K562 (cell line): ENCODE results near the gene FAM83G. TPM values are rescaled to one million over a fixed set of nuclear protein-coding genes. Genes with fewer than 3 reads are reported as not detected.

Source experiments
- ARID1B ChIP-seq: fragments of 450-650 bp; IDR thresholded peaks from 2 replicates; pipeline ENCODE4 v1.6.1; 2016; ENCODE audit warnings: antibody characterized with exemption, mild to moderate bottlenecking, inconsistent platforms
- C11orf30 ChIP-seq: fragments of 450-650 bp; IDR thresholded peaks from 2 replicates; pipeline ENCODE4 v1.6.1; 2016; ENCODE audit warnings: low read depth, mild to moderate bottlenecking
- CAMTA2 ChIP-seq: fragments of 250-450 bp; sonication (Bioruptor Pico); conservative IDR thresholded peaks from 2 replicates; pipeline ENCODE4 v1.5.1; 2022
- CBX3 ChIP-seq, 2 experiments: IDR thresholded peaks; 1 replicate in 1 of 2; 2 replicates in 1 of 2; pipeline ENCODE4 v1.6.1; 2012; ENCODE audit warnings: inconsistent platforms in 2 of 2, low read length in 2 of 2, borderline replicate concordance in 1 of 2, control low read depth in 1 of 2
- CREB1 ChIP-seq, 2 experiments: sonication (generic) in 1 of 2; formaldehyde crosslinking in 1 of 2; IDR thresholded peaks; 2 replicates each; pipeline versions ENCODE4 v1.6.1 to v1.8.0; 2012 to 2022; ENCODE audit warnings: inconsistent platforms in 1 of 2, mild to moderate bottlenecking in 1 of 2, missing genetic modification reagents in 1 of 2, moderate library complexity in 1 of 2
- CTBP1 ChIP-seq: fragments of 450-650 bp; IDR thresholded peaks from 2 replicates; pipeline ENCODE4 v1.6.1; 2016; ENCODE audit warnings: borderline replicate concordance
- E2F6 ChIP-seq, 2 experiments: IDR thresholded peaks; 2 replicates each; pipeline ENCODE4 v1.6.1; 2011; ENCODE audit warnings: borderline replicate concordance in 1 of 2, control low read depth in 1 of 2, low read depth in 1 of 2, low read length in 1 of 2, mild to moderate bottlenecking in 1 of 2, mixed read lengths in 1 of 2, moderate library complexity in 1 of 2; ENCODE audit not compliant: insufficient read depth in 1 of 2, insufficient read length in 1 of 2, poor library complexity in 1 of 2, severe bottlenecking in 1 of 2; ENCODE audit errors: extremely low read depth in 1 of 2
- FOSL1 ChIP-seq: fragments of 200-800 bp; sonication (Bioruptor generic); conservative IDR thresholded peaks from 2 replicates; pipeline ENCODE4 v1.6.1; 2016; ENCODE audit warnings: missing genetic modification characterization, missing compliant biosample characterization
- GABPB2 ChIP-seq: fragments of 250-450 bp; sonication (Bioruptor Pico); conservative IDR thresholded peaks from 2 replicates; pipeline ENCODE4 v1.5.1; 2021; ENCODE audit warnings: mild to moderate bottlenecking
- KLF13 ChIP-seq: fragments of 450-650 bp; IDR thresholded peaks from 2 replicates; pipeline ENCODE4 v1.6.1; 2016; ENCODE audit warnings: missing genetic modification characterization, low read depth, mild to moderate bottlenecking, missing compliant biosample characterization, moderate library complexity, borderline replicate concordance
- NFRKB ChIP-seq: fragments of 450-650 bp; IDR thresholded peaks from 2 replicates; pipeline ENCODE4 v1.6.1; 2016; ENCODE audit warnings: low read depth
- PHF21A ChIP-seq: fragments of 450-650 bp; IDR thresholded peaks from 2 replicates; pipeline ENCODE4 v1.6.1; 2017; ENCODE audit warnings: low read depth, borderline replicate concordance
- PHF8 ChIP-seq: fragments of 200-600 bp; sonication (generic); IDR thresholded peaks from 2 replicates; pipeline ENCODE4 v1.6.1; 2012; ENCODE audit warnings: mixed run types, mild to moderate bottlenecking, inconsistent platforms, low read length, moderate library complexity, borderline replicate concordance
- SAFB2 ChIP-seq: fragments of 200-400 bp; formaldehyde crosslinking; IDR thresholded peaks from 2 replicates; pipeline ENCODE4 v1.6.1; 2018; ENCODE audit warnings: borderline replicate concordance, low read length, low read depth, moderate library complexity; ENCODE audit not compliant: severe bottlenecking
- SMAD4 ChIP-seq: fragments of 250-450 bp; sonication (Bioruptor Pico); conservative IDR thresholded peaks from 2 replicates; pipeline ENCODE4 v1.8.0; 2021; ENCODE audit warnings: inconsistent platforms, mild to moderate bottlenecking, moderate library complexity
- SP1 ChIP-seq: sonication (generic); formaldehyde crosslinking; IDR thresholded peaks from 2 replicates; pipeline ENCODE4 v1.8.1; 2022; ENCODE audit warnings: mild to moderate bottlenecking, missing genetic modification reagents
- ZBTB8A ChIP-seq: fragments of 450-650 bp; IDR thresholded peaks from 2 replicates; pipeline ENCODE4 v1.6.1; 2018; ENCODE audit warnings: mild to moderate bottlenecking, moderate library complexity; ENCODE audit not compliant: partially characterized antibody
- ZC3H11A ChIP-seq: IDR thresholded peaks from 2 replicates; pipeline ENCODE4 v1.6.1; 2012; ENCODE audit warnings: low read depth, low read length, improper control_type of control experiment
- ZFP1 ChIP-seq: fragments of 450-650 bp; formaldehyde crosslinking; IDR thresholded peaks from 2 replicates; pipeline ENCODE4 v1.4.0; 2020; ENCODE audit warnings: mild to moderate bottlenecking, mixed read lengths
- ZKSCAN8 ChIP-seq: fragments of 200-800 bp; sonication (Bioruptor generic); IDR thresholded peaks from 2 replicates; pipeline ENCODE4 v1.6.1; 2016; ENCODE audit warnings: missing genetic modification characterization, missing compliant biosample characterization
- ZNF212 ChIP-seq: fragments of 450-650 bp; formaldehyde crosslinking; IDR thresholded peaks from 2 replicates; pipeline ENCODE4 v1.4.0; 2020; ENCODE audit warnings: mild to moderate bottlenecking
- ZNF263 ChIP-seq: sonication (generic); formaldehyde crosslinking; IDR thresholded peaks from 2 replicates; pipeline ENCODE4 v1.8.0; 2022; ENCODE audit warnings: mild to moderate bottlenecking, missing genetic modification reagents, borderline replicate concordance
- ZNF551 ChIP-seq: fragments of 250-450 bp; sonication (Bioruptor Pico); IDR thresholded peaks from 2 replicates; pipeline ENCODE4 v1.5.0; 2021; ENCODE audit warnings: mild to moderate bottlenecking, moderate library complexity
- ZNF740 ChIP-seq, 3 experiments: fragments of 200-800 bp in 1 of 3; sonication (Bioruptor generic) in 1 of 3; sonication (generic) in 1 of 3; formaldehyde crosslinking in 1 of 3; IDR thresholded peaks; 2 replicates each; pipeline versions ENCODE4 v1.6.1 to v1.8.0; 2016 to 2022; ENCODE audit warnings: mild to moderate bottlenecking in 2 of 3, missing compliant biosample characterization in 2 of 3, missing genetic modification characterization in 2 of 3, missing genetic modification reagents in 1 of 3
- polyA plus RNA-seq, 8 experiments: library from polyadenylated mRNA; depleted of rRNA in 4 of 8; stranded (reverse) in 5 of 8; unstranded in 3 of 8; fragments of >200 nt; fragmentation: Nextera tagmentation in 2 of 8; fragmentation: Illumina TruSeq in 1 of 8; extraction: Ambion mirVana in 2 of 8; extraction: Trizol in 1 of 8; gene quantifications; 2 replicates each; pipeline versions ENCODE4 v1.2.1 to v1.2.3, GENCODE V29; 2011 to 2014; ENCODE audit warnings: inconsistent platforms in 1 of 8, missing spikeins in 1 of 8
- total RNA-seq, 7 experiments: library from RNA; depleted of rRNA in 6 of 7; stranded (reverse); fragments of >200 nt in 6 of 7; fragmentation: Illumina TruSeq in 2 of 7; extraction: Trizol in 2 of 7; gene quantifications; 2 replicates each; pipeline versions ENCODE4 v1.2.1 to v1.2.3, GENCODE V29; 2011 to 2021; ENCODE audit warnings: low replicate concordance in 1 of 7
- TF ChIP-seq, protein P1 (sequence below): sonication (generic); formaldehyde crosslinking; IDR thresholded peaks from 2 replicates; pipeline ENCODE4 v1.8.0; 2022; ENCODE audit warnings: missing genetic modification reagents, mild to moderate bottlenecking, moderate library complexity, borderline replicate concordance

FAM83G gene
- total and polyA plus RNA-seq, 9 of the 15 experiments (the other 6 are each of a cell fraction or from before 2014, with no cell fraction given): 0.04 to 10.3 (median 4.5) TPM; not detected in 1

- TF ChIP-seq ZNF740 (CRISPR knock-in tag; IDR thresholded peaks at IDR 0.05): no peak
- TF ChIP-seq ZNF740 (tag; IDR thresholded peaks at IDR 0.05): no peak
- TF ChIP-seq CAMTA2 (CRISPR knock-in tag): no peak
- TF ChIP-seq CBX3 (IDR thresholded peaks at IDR 0.05; ENCODE audit: borderline replicate concordance in 1 of 2, low read length in 2 of 2): no peak
- TF ChIP-seq, protein P1, sequence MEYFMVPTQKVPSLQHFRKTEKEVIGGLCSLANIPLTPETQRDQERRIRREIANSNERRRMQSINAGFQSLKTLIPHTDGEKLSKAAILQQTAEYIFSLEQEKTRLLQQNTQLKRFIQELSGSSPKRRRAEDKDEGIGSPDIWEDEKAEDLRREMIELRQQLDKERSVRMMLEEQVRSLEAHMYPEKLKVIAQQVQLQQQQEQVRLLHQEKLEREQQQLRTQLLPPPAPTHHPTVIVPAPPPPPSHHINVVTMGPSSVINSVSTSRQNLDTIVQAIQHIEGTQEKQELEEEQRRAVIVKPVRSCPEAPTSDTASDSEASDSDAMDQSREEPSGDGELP: peak; percentile 71; the same call in 1 of the 2 replicates
- TF ChIP-seq ZBTB8A: no peak
- no peak for TF ChIP-seq KLF13
- TF ChIP-seq ZC3H11A: no peak
- TF ChIP-seq CTBP1: 0 out of 2 replicates have a peak, but pooled peaks have one; percentile 22
- TF ChIP-seq FOSL1 (tag): peak; percentile 75
- TF ChIP-seq C11orf30: peak; percentile 80
- no peak for TF ChIP-seq ZNF263 (CRISPR knock-in tag)
- TF ChIP-seq GABPB2 (CRISPR knock-in tag): no peak
- TF ChIP-seq ZKSCAN8 (CRISPR knock-in tag): no peak
- no peak for TF ChIP-seq PHF21A
- TF ChIP-seq ZNF212: no peak
- no peak for TF ChIP-seq SMAD4 (CRISPR knock-in tag)
- TF ChIP-seq SAFB2: no peak
- no peak for TF ChIP-seq ARID1B
- no peak for TF ChIP-seq E2F6 (IDR thresholded peaks at IDR 0.05; ENCODE audit: borderline replicate concordance in 1 of 2, extremely low read depth in 1 of 2, insufficient read depth in 1 of 2, insufficient read length in 1 of 2, low read depth in 1 of 2, low read length in 1 of 2, poor library complexity in 1 of 2, severe bottlenecking in 1 of 2)
- TF ChIP-seq CREB1 (IDR thresholded peaks at IDR 0.05): no peak
- TF ChIP-seq CREB1 (CRISPR knock-in tag; IDR thresholded peaks at IDR 0.05): no peak
- no peak for TF ChIP-seq NFRKB
- no peak for TF ChIP-seq PHF8
- TF ChIP-seq ZFP1 (CRISPR knock-in tag): no peak
- TF ChIP-seq SP1 (CRISPR knock-in tag): no peak
- TF ChIP-seq ZNF551 (CRISPR knock-in tag): no peak
Measured at GRCh38 chr17:19000531-19001325, 3.8 kb downstream of the FAM83G start (continued).
